22Rv1 (cell line): ENCODE measurements around the gene USP13.

Source experiments
- H3K27ac ChIP-seq: fragments of 450-650 bp; 2 replicates; pipeline ENCODE4 v1.5.1; 2017
- CTCF ChIP-seq: fragments of 450-650 bp; IDR thresholded peaks from 2 replicates; pipeline ENCODE4 v1.5.1; 2017; ENCODE audit warnings: mild to moderate bottlenecking
- ZFX ChIP-seq: fragments of 450-650 bp; IDR thresholded peaks from 2 replicates; pipeline ENCODE4 v1.6.1; 2017; ENCODE audit warnings: antibody characterized with exemption, borderline replicate concordance

USP13 gene, protein sequence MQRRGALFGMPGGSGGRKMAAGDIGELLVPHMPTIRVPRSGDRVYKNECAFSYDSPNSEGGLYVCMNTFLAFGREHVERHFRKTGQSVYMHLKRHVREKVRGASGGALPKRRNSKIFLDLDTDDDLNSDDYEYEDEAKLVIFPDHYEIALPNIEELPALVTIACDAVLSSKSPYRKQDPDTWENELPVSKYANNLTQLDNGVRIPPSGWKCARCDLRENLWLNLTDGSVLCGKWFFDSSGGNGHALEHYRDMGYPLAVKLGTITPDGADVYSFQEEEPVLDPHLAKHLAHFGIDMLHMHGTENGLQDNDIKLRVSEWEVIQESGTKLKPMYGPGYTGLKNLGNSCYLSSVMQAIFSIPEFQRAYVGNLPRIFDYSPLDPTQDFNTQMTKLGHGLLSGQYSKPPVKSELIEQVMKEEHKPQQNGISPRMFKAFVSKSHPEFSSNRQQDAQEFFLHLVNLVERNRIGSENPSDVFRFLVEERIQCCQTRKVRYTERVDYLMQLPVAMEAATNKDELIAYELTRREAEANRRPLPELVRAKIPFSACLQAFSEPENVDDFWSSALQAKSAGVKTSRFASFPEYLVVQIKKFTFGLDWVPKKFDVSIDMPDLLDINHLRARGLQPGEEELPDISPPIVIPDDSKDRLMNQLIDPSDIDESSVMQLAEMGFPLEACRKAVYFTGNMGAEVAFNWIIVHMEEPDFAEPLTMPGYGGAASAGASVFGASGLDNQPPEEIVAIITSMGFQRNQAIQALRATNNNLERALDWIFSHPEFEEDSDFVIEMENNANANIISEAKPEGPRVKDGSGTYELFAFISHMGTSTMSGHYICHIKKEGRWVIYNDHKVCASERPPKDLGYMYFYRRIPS

DNA sequence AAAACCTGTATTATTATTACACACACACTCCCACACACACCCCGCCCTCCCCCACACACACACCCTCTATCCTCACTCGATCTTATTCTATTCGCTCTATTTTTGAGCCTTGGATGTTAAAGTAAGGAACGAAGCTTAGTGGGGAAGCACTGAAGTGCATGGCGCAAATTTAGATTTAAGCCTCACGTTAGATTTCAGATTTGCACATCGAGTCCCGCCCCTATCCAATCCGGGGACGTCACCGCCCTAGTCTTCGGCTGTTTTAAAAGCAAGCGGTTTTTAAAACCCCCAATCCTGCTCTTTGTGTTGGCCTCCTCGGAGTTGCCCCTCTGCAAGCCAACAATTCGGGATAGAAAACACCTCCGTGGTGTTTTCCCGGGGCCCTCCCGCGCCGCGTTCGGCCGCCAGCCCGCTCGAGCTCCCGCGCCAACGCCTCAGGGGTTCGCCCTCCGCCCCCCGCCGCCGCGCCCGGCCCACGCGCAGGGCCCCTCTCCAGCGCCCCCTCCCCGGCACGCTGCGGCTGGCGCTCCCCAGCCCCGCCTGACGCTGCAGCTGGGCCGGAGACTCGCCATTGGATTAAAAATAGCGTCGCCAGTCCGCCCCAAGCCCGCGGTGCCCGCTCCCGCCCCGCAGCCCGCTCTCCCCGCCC, at the start of gene USP13:
TSS of gene USP13 (plus strand) at position 594 of the 649 bp plus-strand sequence. CDS start 186 bp downstream, outside the sequence.
- H3K27ac ChIP-seq = peak within 1 kb of the TSS; percentile 83
- TF ChIP-seq CTCF (peak; percentile 23; the same call in 1 of the 2 replicates), ZFX (no peak)

- H3K27ac ChIP-seq = no peak overlapping the region
- TF ChIP-seq ZFX (no peak), CTCF (no peak)
Observed at GRCh38 chr3:179603321-179603720, 49.5 kb upstream of the USP13 start.

- H3K27ac ChIP-seq = peak overlapping the region; percentile 71
Observed at GRCh38 chr3:179603831-179604230, 49.0 kb upstream of the USP13 start.

GRCh38 chr3:179604321-179605078, 48.3 kb upstream of the USP13 start, which contains the start of the genes MRPL47 and NDUFB5:
MRPL47 (minus strand) TSS chr3:179604638; CDS start chr3:179604624, 14 bp downstream.
NDUFB5 (plus strand) TSS chr3:179604794; CDS start chr3:179604816, 22 bp downstream.
- TF ChIP-seq ZFX (no peak), CTCF (no peak)
- peak within 1 kb of the TSS; percentile 71 for H3K27ac ChIP-seq

More at GRCh38 chr3:179603831-179604230, 49.0 kb upstream of the USP13 start:
- TF ChIP-seq CTCF (no peak), ZFX (no peak)

GRCh38 chr3:179606534-179607085, 46.2 kb upstream of the USP13 start:
- TF ChIP-seq ZFX = no peak
- TF ChIP-seq CTCF = no peak
- no peak overlapping the region for H3K27ac ChIP-seq
